ENCODE measurements around the gene NBAS.
"Not testable (repeated sequence)": the region's sequence is repeated elsewhere in the genome, so short reads cannot be mapped to it uniquely, and the experiment has no call there.

The NBAS gene

GRCh38 chr2:15510131-15510530 is 51.0 kb downstream of the NBAS start:
- no peak for TF ChIP-seq CTCF (IDR thresholded peaks at IDR 0.05; ENCODE audit: borderline replicate concordance, insufficient read depth, low read depth, low read length)
- H3K4me3 ChIP-seq (ENCODE audit: low read depth, low read length), result no peak overlapping the region

- H3K4me3 ChIP-seq (ENCODE audit: low read depth, low read length), result no peak overlapping the region
- no peak for TF ChIP-seq CTCF (IDR thresholded peaks at IDR 0.05; ENCODE audit: borderline replicate concordance, insufficient read depth, low read depth, low read length)
Measured at GRCh38 chr2:15507697-15508096, 53.4 kb downstream of the NBAS start.

GRCh38 chr2:15507061-15507460 is 54.1 kb downstream of the NBAS start:
- H3K4me3 ChIP-seq (ENCODE audit: low read depth, low read length), result no peak overlapping the region
- no peak for TF ChIP-seq CTCF (IDR thresholded peaks at IDR 0.05; ENCODE audit: borderline replicate concordance, insufficient read depth, low read depth, low read length)

- H3K4me3 ChIP-seq (ENCODE audit: low read depth, low read length), result no peak overlapping the region
- TF ChIP-seq CTCF (IDR thresholded peaks at IDR 0.05; ENCODE audit: borderline replicate concordance, insufficient read depth, low read depth, low read length), result no peak
Measured at GRCh38 chr2:15506229-15506819, 54.8 kb downstream of the NBAS start.

- H3K4me3 ChIP-seq (ENCODE audit: low read depth, low read length), result no peak overlapping the region
- TF ChIP-seq CTCF (IDR thresholded peaks at IDR 0.05; ENCODE audit: borderline replicate concordance, insufficient read depth, low read depth, low read length), result no peak
Measured at GRCh38 chr2:15504882-15505663, 56.1 kb downstream of the NBAS start.

GRCh38 chr2:15499251-15499650 is 61.9 kb downstream of the NBAS start:
- not testable (repeated sequence) for H3K4me3 ChIP-seq (ENCODE audit: low read depth, low read length)

GRCh38 chr2:15498554-15498953 is 62.6 kb downstream of the NBAS start:
- H3K4me3 ChIP-seq (ENCODE audit: low read depth, low read length), result no peak overlapping the region
- TF ChIP-seq CTCF (IDR thresholded peaks at IDR 0.05; ENCODE audit: borderline replicate concordance, insufficient read depth, low read depth, low read length), result no peak

Data from GM12875 (cell line).